SK-N-SH (cell line): ENCODE results near the gene MYOZ2. TPM values are rescaled to one million over a fixed set of nuclear protein-coding genes. Genes with fewer than 3 reads are reported as not detected.

ENCODE experiments used
- CTCF ChIA-PET: fragments of 300-600, 350-600 bp; formaldehyde crosslinking; extraction: SDS; loops from one replicate; lab custom pipeline; 2021; lab: Yijun Ruan, JAX
- POLR2A ChIA-PET: fragments of 350-600 bp; sonication (Branson Sonifier 250); formaldehyde crosslinking; extraction: SDS; loops from one replicate; lab custom pipeline; 2020; ENCODE audit warnings: antibody characterized with exemption, inconsistent platforms; lab: Yijun Ruan, JAX
- DNase-seq: peaks from one replicate; pipeline ENCODE4 v3.0.0; 2012
- H2AFZ ChIP-seq: fragments of 200-600 bp; sonication (generic); 2 replicates; pipeline ENCODE4 v1.8.1; 2016; ENCODE audit warnings: antibody characterized with exemption, mild to moderate bottlenecking, low read depth
- H3F3A ChIP-seq: fragments of 200-600 bp; sonication (generic); replicated peaks from 2 replicates; pipeline ENCODE3; 2016; ENCODE audit warnings: antibody characterized with exemption, mild to moderate bottlenecking; ENCODE audit not compliant: insufficient read depth
- H3K27ac ChIP-seq, 2 experiments: fragments of 200-500 bp in 1 of 2; fragments of 200-600 bp in 1 of 2; sonication (Bioruptor generic) in 1 of 2; sonication (generic), shearing (Covaris generic) in 1 of 2; 2 replicates each; pipeline versions ENCODE4 v1.5.1 to v1.6.1; 2014 to 2016; ENCODE audit warnings: low read depth in 2 of 2, inconsistent platforms in 1 of 2, low read length in 1 of 2, mild to moderate bottlenecking in 1 of 2, mixed read lengths in 1 of 2
- H3K27me3 ChIP-seq: fragments of 200-600 bp; sonication (generic), shearing (Covaris generic); 2 replicates; pipeline ENCODE4 v1.6.1; 2016; ENCODE audit warnings: mixed run types; ENCODE audit not compliant: insufficient read depth
- H3K36me3 ChIP-seq, 2 experiments: fragments of 200-500 bp in 1 of 2; fragments of 200-600 bp in 1 of 2; sonication (Bioruptor generic) in 1 of 2; sonication (generic) in 1 of 2; replicated peaks in 1 of 2; 2 replicates each; pipeline versions ENCODE3 to v1.5.1; 2014 to 2016; ENCODE audit warnings: low read length in 1 of 2, mild to moderate bottlenecking in 1 of 2; ENCODE audit not compliant: insufficient read depth in 2 of 2, control insufficient read depth in 1 of 2
- H3K4me1 ChIP-seq, 2 experiments: fragments of 200-500 bp in 1 of 2; fragments of 200-600 bp in 1 of 2; sonication (Bioruptor generic) in 1 of 2; sonication (generic), shearing (Covaris generic) in 1 of 2; 2 replicates each; pipeline versions ENCODE4 v1.5.1 to v1.6.1; 2014 to 2016; ENCODE audit warnings: low read depth in 1 of 2, low read length in 1 of 2, mixed run types in 1 of 2; ENCODE audit not compliant: insufficient read depth in 2 of 2, control insufficient read depth in 1 of 2
- H3K4me2 ChIP-seq: fragments of 200-600 bp; sonication (generic), shearing (Covaris generic); 2 replicates; pipeline ENCODE4 v1.6.1; 2017; ENCODE audit warnings: mixed run types
- H3K4me3 ChIP-seq, 2 experiments: fragments of 200-500 bp in 1 of 2; fragments of 200-600 bp in 1 of 2; sonication (Bioruptor generic) in 1 of 2; sonication (generic), shearing (Covaris generic) in 1 of 2; 2 replicates each; pipeline versions ENCODE4 v1.5.1 to v1.8.1; 2014 to 2016; ENCODE audit warnings: low read depth in 2 of 2, inconsistent platforms in 1 of 2, low read length in 1 of 2, mild to moderate bottlenecking in 1 of 2, mixed read lengths in 1 of 2, moderate library complexity in 1 of 2
- H3K79me2 ChIP-seq: fragments of 200-600 bp; sonication (generic); 2 replicates; pipeline ENCODE4 v1.8.1; 2017; ENCODE audit warnings: mild to moderate bottlenecking; ENCODE audit not compliant: insufficient read depth
- H3K9ac ChIP-seq: fragments of 200-600 bp; sonication (generic); 2 replicates; pipeline ENCODE4 v1.6.1; 2017; ENCODE audit warnings: mixed run types
- H3K9me2 ChIP-seq: fragments of 200-600 bp; sonication (generic); 2 replicates; pipeline ENCODE4 v1.6.1; 2017; ENCODE audit warnings: mixed run types
- H3K9me3 ChIP-seq: fragments of 200-600 bp; sonication (generic); 2 replicates; pipeline ENCODE4 v1.6.1; 2017; ENCODE audit warnings: mixed run types, mild to moderate bottlenecking, moderate library complexity
- H4K20me1 ChIP-seq: fragments of 200-600 bp; sonication (generic); 2 replicates; pipeline ENCODE4 v1.6.1; 2017; ENCODE audit warnings: mild to moderate bottlenecking, mixed run types; ENCODE audit not compliant: insufficient read depth
- CHD2 ChIP-seq: fragments of 150-350 bp; IDR thresholded peaks from 2 replicates; pipeline ENCODE4 v1.6.1; 2018; ENCODE audit warnings: low read length; ENCODE audit not compliant: partially characterized antibody
- ELF1 ChIP-seq: IDR thresholded peaks from 2 replicates; pipeline ENCODE4 v1.4.0; 2012
- FOSL2 ChIP-seq: IDR thresholded peaks from 2 replicates; pipeline ENCODE4 v1.4.0; 2012; ENCODE audit warnings: low read depth, mild to moderate bottlenecking, moderate library complexity, borderline replicate concordance
- GABPA ChIP-seq: IDR thresholded peaks from 2 replicates; pipeline ENCODE4 v1.4.0; 2012; ENCODE audit warnings: low read depth, mild to moderate bottlenecking
- GATA2 ChIP-seq: sonication (generic); formaldehyde crosslinking; IDR thresholded peaks from 2 replicates; pipeline ENCODE4 v1.5.0; 2020; ENCODE audit warnings: mild to moderate bottlenecking, missing genetic modification reagents
- IRF3 ChIP-seq: fragments of 150-350 bp; IDR thresholded peaks from 2 replicates; pipeline ENCODE4 v1.6.1; 2016; ENCODE audit warnings: mild to moderate bottlenecking, low read depth, low read length
- JUND ChIP-seq: IDR thresholded peaks from 2 replicates; pipeline ENCODE4 v1.4.0; 2012
- MAX ChIP-seq: IDR thresholded peaks from 2 replicates; pipeline ENCODE4 v1.4.0; 2012; ENCODE audit warnings: low read depth
- MEF2A ChIP-seq: IDR thresholded peaks from 2 replicates; pipeline ENCODE4 v1.4.0; 2012; ENCODE audit warnings: low read depth, borderline replicate concordance
- PBX3 ChIP-seq: IDR thresholded peaks from 2 replicates; pipeline ENCODE4; 2012
- POLR2AphosphoS5 ChIP-seq: IDR thresholded peaks from 2 replicates; pipeline ENCODE4 v1.6.1; 2012; ENCODE audit warnings: low read depth, low read length
- RAD21 ChIP-seq: IDR thresholded peaks from 2 replicates; pipeline ENCODE4 v1.6.1; 2012; ENCODE audit warnings: mild to moderate bottlenecking, low read length
- RCOR1 ChIP-seq: fragments of 150-350 bp; IDR thresholded peaks from 2 replicates; pipeline ENCODE4 v1.6.1; 2017; ENCODE audit warnings: antibody characterized with exemption, low read length
- REST ChIP-seq: IDR thresholded peaks from 2 replicates; pipeline ENCODE4 v1.6.1; 2012; ENCODE audit warnings: mild to moderate bottlenecking, low read depth, low read length, moderate library complexity
- RFX5 ChIP-seq: IDR thresholded peaks from 2 replicates; pipeline ENCODE4 v1.6.1; 2012; ENCODE audit warnings: mild to moderate bottlenecking, improper control_type of control experiment, low read length
- SIN3A ChIP-seq: IDR thresholded peaks from 2 replicates; pipeline ENCODE4 v1.6.1; 2012; ENCODE audit warnings: low read depth, mild to moderate bottlenecking, low read length, moderate library complexity, borderline replicate concordance
- SMC3 ChIP-seq: IDR thresholded peaks from 2 replicates; pipeline ENCODE4 v1.6.1; 2012; ENCODE audit warnings: low read depth, low read length, improper control_type of control experiment
- TCF12 ChIP-seq: IDR thresholded peaks from 2 replicates; pipeline ENCODE4 v1.4.0; 2012
- USF1 ChIP-seq: IDR thresholded peaks from 2 replicates; pipeline ENCODE4 v1.4.0; 2012; ENCODE audit warnings: low read depth, borderline replicate concordance
- YY1 ChIP-seq: IDR thresholded peaks from 2 replicates; pipeline ENCODE4 v1.4.0; 2012; ENCODE audit warnings: low read depth, mild to moderate bottlenecking
- ZBTB33 ChIP-seq: IDR thresholded peaks from 2 replicates; pipeline ENCODE4 v1.4.0; 2012; ENCODE audit warnings: low read depth, borderline replicate concordance
- WGBS: methylation state at CpG from one replicate; pipeline ENCODE4 v1.1.6; 2017; ENCODE audit warnings: low lambda C conversion rate; 5-methylcytosine and 5-hydroxymethylcytosine counted together
- polyA plus RNA-seq, 3 experiments: library from polyadenylated mRNA; depleted of rRNA; stranded (reverse); fragments of >200 nt; gene quantifications; 2 replicates each; pipeline ENCODE4 v1.2.3, GENCODE V29; 2012

Gene MYOZ2
- polyA plus RNA-seq, 1 of the 3 experiments (the other 2 are of a cell fraction), result 0.26 TPM

- Histone ChIP-seq H3K36me3 (peaks cover 7 to 9% of the 10 kb centered on the region in 2 experiments), H3K4me3 (no peak overlapping the region)
- TF ChIP-seq YY1, result no peak
- TF ChIP-seq POLR2AphosphoS5, result no peak
- TF ChIP-seq, all 33 proteins: peak for 0
- WGBS, result 93% methylated on average over 3 of the region's 3 CpGs
- no peaks in the 10 kb centered on the region for H4K20me1 ChIP-seq
- no peak for DNase-seq
- H3K4me2 ChIP-seq, result no peak overlapping the region
- CTCF ChIA-PET, result no interaction called here
- no peaks in the 10 kb centered on the region for H3K27me3 ChIP-seq
- H3K9me2 ChIP-seq, result no peaks in the 10 kb centered on the region
- no peak overlapping the region for H3K9ac ChIP-seq
- H3K79me2 ChIP-seq, result peaks cover 29% of the 10 kb centered on the region
- peaks cover 6% of the 10 kb centered on the region for H3F3A ChIP-seq
- no peak overlapping the region for H3K27ac ChIP-seq
- H3K4me1 ChIP-seq, result peaks cover 7 to 8% of the 10 kb centered on the region in 2 experiments; a peak in 3 of 4 replicates
- POLR2A ChIA-PET, result no interaction called here
- no peaks in the 10 kb centered on the region for H3K9me3 ChIP-seq
- H2AFZ ChIP-seq, result no peak overlapping the region
These were observed 95.9 kb downstream of the MYOZ2 start for GRCh38 chr4:119231491-119231890.

GRCh38 chr4:119232286-119232685, 96.7 kb downstream of the MYOZ2 start:
- CTCF ChIA-PET, result no interaction called here
- 94% methylated on average over 1 of the region's 1 CpG for WGBS

More at GRCh38 chr4:119232286-119232685, 96.7 kb downstream of the MYOZ2 start:
- no peaks in the 10 kb centered on the region for H4K20me1 ChIP-seq
- no peak overlapping the region for H3K9ac ChIP-seq
- H3K4me1 ChIP-seq, result peaks cover 7 to 8% of the 10 kb centered on the region in 2 experiments; a peak in 3 of 4 replicates
- H3K27me3 ChIP-seq, result no peaks in the 10 kb centered on the region
- no peak overlapping the region for H3K4me2 ChIP-seq
- no peak overlapping the region for H2AFZ ChIP-seq
- no peak for DNase-seq
- POLR2A ChIA-PET, result no interaction called here
- TF ChIP-seq TCF12 (no peak), SIN3A (no peak), REST (no peak), FOSL2 (no peak), MEF2A (no peak), RCOR1 (no peak), CHD2 (no peak), ELF1 (no peak), JUND (no peak), POLR2AphosphoS5 (no peak), PBX3 (no peak), ZBTB33 (no peak), MAX (no peak), GABPA (no peak), SMC3 (no peak), RAD21 (no peak), RFX5 (no peak), GATA2 (no peak), IRF3 (no peak), USF1 (no peak)
- H3K27ac ChIP-seq, result no peak overlapping the region
- peaks cover 6% of the 10 kb centered on the region for H3F3A ChIP-seq
- H3K4me3 ChIP-seq, result no peak overlapping the region
- peaks cover 7 to 9% of the 10 kb centered on the region in 2 experiments for H3K36me3 ChIP-seq
- no peaks in the 10 kb centered on the region for H3K9me2 ChIP-seq
- H3K79me2 ChIP-seq, result peaks cover 25% of the 10 kb centered on the region
- H3K9me3 ChIP-seq, result no peaks in the 10 kb centered on the region
